RPMI8226 (cell line): Measurements from ENCODE around the gene EIF5AL1.
"Not testable (repeated sequence)": the region's sequence is repeated elsewhere in the genome, so short reads cannot be mapped to it uniquely, and the experiment has no call there.

ENCODE experiments used
- DNase-seq: peaks from one replicate; pipeline ENCODE4 v3.0.0-alpha.2; 2015

Gene EIF5AL1

DNA sequence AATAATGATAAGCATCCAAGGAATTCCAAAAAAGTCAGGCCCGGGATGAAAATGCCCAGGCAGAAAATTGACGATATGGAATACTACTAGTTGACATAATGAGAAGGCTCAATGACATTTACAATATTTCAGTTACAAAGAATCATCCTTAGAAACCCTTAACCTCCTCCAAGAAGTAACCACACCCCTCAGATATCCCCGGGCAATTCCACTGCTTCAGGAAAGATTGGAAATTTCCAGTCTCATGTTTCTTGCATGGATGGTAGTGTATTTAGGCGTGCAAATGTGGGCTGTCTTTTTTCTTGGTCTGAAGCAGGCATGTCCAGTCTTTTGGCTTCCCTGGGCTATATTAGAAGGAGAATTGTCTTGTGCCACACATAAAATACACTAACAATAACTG, 5.2 kb downstream of the EIF5AL1 start:
- not testable (repeated sequence) for DNase-seq

DNA sequence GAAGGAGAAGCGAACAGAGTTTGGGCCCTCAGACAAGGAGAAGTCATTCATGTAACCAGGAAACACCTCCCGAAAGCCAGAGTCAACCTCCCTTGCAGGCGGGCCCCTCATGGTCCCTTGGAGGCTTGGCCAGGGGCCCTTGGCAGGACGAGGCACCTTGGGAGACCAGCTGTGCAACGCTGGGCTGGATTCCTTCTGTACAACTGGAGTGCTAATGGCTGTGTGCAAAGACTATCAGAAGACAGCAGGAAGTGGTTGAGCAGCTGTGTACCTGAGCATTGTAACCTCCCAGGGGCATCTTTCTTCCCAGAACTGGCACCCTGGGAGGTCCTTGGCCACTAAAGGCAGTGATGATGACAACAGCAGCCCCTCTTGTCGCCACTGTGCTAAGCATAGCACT, 9.4 kb downstream of the EIF5AL1 start:
- DNase-seq, result not testable (repeated sequence)

DNA sequence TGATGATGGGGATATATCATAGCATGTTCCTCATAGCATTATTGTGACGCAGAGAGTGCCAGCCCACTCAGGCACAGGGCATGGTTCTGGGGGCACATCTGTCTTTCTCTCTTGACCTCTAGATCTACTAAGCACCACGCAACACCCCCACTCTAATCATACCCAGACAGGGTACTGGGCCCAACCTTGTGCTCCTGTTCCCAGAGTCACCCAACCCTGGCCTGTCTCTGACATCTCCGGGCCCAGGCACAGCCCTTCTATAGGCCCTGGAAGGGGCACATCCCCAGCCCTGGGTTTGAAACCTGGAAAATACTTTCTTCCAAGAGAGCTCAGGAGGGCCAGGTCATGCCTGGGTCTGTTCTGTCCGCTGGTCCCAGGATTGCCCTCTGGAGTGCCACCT, 10.1 kb downstream of the EIF5AL1 start:
- DNase-seq, result not testable (repeated sequence)

DNA sequence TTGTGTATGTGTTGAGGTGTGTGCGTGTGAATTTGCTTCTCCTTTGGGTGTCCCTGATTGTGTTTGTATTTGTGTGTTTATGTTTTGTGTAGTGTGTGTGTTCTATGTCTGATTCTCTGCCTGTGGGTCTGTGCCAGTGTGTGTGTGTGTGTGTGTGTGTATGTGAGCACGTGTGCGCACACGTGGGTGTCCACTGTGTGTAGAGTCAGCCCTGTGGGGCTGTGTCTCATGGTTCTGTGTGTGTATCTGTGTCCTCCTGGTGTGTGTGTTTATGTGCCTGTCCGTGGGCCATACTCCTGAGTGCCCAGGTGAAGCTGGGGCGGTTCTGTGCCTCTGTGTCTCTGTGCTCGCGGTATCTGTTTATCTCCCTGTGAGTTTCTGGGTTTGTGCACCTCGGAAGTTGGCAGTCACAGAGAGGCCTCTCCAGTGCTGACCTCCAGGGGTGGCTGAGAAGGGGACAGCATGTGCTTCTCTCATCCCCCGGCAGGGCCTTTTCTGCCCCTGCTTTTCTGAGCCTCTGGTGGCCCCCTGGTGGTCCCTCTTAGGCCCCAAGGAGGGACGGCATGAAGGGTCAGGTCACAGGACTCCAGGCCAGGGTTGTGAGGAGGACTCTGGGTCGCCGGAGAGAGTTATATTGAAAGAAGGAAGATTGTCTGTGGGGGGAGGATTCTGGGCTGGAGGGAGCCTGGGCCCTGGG, 11.0 kb downstream of the EIF5AL1 start:
- DNase-seq, result not testable (repeated sequence)

DNA sequence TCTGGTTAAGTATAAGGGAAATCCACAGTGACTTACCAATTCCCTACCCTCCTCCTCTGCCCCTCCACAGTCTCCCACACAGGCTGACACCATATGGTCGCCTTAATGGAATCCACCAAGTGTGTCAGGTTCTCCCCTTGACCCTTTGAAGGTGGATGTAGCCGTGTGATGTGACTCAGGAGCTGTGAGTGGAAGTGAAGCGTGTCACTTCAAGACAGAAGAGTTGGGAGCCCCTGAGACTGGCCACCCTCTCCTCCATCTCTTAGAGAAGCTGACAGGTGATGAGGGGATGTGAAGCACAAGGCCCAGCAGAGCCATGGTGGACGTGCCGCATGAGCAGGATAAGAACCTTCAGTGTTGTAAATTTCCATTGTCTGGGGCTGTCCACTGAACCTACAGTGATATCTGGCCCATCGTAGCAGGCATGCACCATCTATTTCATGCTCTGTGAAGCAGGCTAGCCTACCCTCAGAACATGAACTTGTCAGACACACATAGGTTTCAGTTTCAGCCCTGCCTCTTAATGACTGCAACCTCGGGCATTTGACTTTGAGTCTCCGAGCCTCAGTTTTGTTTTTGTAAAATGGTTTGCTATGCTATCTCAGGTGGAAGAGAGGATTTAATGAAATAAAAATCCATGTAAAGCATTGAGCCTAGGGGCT, 12.8 kb downstream of the EIF5AL1 start:
- DNase-seq, result not testable (repeated sequence)

DNA sequence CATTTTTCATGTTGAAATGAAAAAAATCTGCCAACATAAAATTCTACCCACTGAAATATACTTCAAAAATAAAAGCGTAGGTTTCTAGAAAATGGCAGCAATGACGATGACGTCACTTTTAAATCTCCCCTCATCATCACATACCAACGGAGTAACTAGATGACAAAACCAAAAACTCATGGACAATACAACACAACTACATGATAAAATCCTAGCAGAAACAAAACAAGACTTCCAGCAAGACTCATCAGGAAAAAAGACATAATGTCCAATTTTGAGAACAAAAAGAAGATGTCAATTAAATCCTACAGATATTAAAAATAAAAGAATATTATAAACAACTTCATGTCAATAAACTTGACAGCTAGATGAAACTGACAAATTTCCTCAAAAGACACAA, 15.9 kb downstream of the EIF5AL1 start:
- DNase-seq, result not testable (repeated sequence)

DNA sequence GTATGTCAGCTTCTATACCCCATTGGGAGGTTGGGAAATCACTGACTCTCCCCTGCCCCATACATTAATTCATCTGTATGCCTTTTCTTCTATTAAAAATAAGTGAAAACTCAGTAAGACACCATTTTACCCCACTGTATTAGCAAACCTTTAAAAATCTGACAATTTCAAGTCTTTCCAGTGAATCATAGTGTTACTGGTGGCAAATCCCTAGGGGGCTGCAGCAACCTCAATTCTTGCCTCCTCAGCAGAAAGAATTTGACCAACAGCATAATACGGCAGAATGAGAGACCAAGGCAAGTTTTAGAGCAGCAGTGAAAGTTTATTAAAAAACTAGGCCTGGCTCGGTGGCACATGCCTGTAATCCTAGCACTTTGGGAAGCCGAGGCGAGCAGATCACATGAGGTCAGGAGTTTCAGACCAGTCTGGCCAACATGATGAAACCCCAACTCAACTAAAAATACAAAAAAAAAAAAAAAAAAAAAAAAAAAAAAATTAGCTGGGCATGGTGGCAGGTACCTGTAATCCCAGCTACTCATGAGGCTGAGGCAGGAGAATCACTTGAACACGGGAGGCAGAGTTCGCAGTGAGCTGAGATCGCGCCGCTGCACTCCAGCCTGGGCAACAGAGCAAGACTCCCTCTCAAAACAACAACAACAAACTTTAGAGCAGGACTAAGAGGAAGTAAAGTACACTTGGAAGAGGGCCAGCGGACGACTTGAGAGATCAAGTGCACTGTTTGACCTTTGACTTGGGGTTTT, 21.0 kb downstream of the EIF5AL1 start:
- DNase-seq, result peak; percentile 15

DNA sequence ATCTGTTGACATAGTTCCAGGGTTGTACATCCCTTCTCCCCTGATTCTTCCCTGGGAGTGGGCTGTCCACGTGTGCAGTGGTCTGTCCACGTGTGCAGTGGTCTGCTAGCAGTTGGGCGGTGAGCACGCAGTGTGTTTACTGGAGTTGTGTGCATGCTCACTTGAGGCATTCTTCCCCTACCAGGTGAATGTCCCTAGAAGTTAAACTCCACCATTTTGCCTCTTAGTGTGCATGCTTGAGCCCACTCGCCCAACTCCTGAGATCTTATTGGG, 21.5 kb downstream of the EIF5AL1 start:
- DNase-seq, result not testable (repeated sequence)

DNA sequence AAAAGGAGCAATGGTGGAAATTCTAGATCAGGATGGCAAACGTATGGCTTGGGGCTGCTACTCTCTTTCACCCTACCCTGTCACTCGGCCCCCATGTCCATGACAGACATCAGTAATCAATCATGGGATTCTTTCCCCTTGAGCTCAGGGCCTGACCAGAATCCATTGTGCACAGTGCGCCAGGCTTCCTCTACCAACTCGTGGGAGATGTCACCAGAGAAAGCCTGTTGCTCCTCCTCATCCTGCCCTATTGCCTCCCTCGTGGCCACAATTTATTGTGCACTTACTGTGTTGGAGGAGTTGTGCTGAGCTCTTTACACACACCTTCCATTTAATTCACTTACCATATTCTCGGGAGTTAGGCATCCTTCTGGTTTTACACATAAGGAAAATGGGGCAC, 26.0 kb downstream of the EIF5AL1 start:
- DNase-seq, result not testable (repeated sequence)

DNA sequence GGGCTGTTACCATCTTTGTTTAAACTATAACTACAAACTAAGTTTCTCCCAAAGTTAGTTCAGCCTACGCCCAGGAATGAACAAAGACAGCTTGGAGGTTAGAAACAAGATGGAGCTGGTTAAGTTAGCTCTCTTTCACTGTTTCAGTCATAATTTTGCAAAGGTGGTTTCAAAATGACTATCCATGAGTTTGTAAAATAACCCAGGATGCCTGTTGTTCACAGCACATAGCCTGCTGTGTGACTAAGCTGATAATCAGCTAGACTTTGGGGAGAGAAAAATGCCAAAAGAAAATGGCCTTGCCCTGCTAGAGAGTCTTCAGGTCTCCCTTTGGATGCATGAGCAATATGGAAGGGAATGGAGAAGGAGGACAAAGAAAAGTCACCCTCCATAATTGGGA, 28.6 kb downstream of the EIF5AL1 start:
- not testable (repeated sequence) for DNase-seq

DNA sequence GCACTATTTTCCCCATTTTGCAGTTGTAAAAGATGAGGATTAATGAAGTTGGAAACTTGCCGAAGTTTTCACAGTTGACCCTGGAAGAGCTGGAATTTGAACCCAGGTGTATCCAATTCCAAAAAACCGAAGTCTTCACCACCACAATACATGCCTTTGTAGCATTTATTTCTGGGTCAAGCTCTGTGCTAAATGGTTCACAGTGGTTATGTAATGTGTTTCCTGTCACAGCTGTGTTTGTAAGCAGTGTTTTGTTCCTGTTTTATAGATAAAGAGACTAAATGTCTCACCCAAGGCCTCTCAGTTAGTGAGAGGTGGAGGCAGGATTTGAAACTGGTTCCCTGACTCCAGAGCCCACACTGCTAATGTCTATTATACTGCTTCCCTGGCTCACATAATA, 30.3 kb downstream of the EIF5AL1 start:
- DNase-seq, result no peak

DNA sequence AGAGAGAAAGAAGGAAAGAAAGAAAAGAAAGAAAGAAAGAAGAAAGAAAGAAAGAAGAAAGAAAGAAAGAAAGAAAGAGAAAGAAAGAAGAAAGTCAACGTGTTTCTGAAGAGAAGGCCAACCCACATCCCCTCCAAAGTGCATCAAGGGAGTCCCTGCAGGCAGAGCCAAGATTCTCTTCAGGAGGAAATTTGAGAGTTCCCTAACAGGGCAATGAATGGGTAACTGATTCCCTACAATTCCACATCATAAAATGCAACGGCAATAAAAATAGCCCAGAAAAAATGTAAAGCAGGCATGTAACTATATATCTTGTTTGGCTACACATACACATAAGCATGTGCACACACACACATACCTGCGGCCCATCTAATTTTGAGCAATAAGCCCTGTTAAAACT, 32.1 kb downstream of the EIF5AL1 start:
- not testable (repeated sequence) for DNase-seq

DNA sequence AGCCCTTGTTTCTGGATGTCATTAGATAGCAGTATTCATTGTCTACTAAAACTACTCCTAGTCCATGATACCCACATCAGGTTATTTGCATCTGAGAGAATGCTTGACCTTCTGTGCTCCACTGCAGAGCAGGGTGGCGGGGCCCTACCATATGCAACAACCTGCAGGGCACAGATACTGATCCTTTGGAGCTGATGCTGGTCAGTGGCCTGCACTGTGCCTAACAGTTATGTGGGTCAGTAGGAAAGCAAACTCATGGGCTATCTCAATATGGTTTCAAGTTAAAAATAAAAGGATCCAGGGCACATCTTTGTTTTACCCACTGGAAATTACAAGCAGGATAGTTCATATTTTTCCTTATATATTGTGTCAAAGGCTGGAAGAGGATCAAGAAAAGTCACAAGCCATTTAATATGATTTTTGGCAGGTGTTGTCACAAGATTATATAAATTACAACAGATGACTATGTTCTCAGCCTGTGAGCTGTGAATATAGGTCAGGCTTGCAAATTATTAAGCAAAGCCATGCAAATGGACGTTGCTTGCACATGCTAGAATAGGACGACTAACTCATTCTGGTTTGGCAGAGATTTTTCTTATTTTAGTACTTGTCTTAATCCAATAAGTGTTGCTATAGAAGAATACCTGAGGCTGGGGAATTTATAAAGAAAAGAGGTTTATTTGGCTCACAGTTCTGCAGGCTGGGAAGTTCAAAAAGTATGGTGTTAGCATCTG, 32.8 kb downstream of the EIF5AL1 start:
- not testable (repeated sequence) for DNase-seq

DNA sequence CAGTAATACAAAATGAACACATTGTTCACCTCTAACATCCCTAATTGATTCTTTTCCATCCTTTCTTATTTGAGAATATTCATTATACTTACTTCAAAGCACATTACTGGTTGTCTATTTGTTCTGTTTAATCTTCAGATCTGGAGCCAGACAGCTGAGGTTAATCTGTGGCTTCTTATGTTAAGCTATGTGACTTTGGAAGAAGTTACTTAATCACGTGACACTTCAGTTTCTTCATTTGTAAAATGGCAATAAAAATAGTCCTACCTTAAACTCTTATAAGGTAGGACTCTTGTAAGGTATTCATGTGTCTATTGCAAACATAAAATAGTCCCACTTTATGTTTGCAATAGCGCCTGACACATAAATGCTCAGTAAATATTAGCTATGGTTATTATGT, 34.8 kb downstream of the EIF5AL1 start:
- not testable (repeated sequence) for DNase-seq

DNA sequence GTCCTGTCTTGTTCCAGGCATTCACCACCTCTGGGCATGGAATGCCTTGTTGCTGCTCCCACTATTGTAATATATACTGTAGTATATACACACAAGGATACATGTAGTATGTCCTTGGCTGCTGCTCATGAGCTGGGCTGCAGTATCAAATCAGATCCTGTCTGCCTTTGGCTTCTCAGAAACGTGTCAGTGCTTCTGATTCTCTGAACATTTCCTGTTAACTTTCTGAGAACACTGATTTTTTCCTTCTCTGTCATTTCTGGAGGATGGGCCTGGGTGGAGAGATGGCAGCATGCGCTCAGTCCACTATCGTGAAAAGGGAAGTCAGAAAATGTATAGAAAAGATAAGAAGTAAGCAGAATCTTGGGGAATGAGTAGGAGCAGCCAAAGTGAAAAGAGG, 35.6 kb downstream of the EIF5AL1 start:
- no peak for DNase-seq

DNA sequence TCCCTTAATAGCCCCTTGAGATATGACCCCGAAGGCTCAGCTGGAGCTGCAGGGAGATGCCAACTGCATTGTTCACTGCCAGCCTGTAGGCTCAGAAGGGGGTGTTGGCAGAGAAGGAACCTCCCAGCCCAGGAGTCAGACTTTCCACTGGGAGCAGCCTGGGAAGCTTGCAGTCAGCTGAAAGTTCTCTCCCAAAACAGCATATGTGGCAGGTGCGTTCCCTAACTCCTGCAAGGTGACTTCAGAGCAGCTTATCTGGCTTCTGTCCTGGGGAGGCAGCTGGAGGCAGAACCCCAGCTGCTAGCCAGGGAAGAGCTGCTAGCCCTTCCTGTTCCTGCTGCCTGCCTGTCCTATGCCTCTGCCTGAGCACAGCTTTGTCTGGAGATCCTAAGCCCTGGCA, 39.8 kb downstream of the EIF5AL1 start:
- no peak for DNase-seq

DNA sequence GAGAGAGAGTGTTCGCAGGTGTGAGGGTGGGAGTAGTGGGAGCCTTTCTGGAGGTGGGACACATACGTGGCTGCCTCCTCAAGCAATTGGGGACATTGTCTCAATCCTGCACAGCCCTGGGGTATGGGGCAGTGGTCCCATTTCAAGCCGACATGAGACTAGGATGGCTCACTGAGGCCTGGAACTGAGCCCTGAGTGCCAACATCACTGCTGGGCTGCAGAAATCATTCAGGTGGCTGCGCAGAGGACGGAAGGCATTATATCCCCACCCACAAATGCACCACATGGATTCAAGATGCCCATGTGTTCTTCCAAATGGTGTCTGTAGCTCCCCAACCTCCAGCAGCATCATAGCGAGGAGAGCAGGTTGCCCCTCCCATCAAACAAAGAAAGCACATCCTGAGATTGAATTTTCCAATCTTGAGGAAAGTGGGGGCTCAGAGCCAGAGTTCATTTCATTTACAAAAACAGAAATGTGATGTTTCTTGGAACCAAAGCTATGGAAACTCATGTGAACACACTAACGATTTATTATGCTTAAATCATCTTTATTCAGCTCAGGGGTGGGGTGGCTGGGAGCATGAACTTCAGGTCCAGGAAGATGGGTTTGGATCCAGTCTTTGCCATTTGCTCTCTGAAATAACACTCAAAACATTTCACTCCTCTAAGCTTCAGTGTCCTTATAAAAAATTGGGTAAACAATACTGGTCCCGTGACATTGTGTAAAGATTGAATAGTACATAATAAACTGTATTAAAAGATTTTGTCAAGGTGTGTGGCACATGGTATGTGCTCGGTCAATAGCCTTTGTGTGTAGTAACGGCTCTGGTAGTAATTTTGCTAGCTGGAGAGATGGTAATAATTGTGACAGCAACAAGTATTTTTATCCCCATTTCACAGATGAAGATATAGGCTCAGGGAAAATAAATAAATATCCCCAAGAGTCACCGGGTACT, 43.3 kb downstream of the EIF5AL1 start:
- no peak for DNase-seq

DNA sequence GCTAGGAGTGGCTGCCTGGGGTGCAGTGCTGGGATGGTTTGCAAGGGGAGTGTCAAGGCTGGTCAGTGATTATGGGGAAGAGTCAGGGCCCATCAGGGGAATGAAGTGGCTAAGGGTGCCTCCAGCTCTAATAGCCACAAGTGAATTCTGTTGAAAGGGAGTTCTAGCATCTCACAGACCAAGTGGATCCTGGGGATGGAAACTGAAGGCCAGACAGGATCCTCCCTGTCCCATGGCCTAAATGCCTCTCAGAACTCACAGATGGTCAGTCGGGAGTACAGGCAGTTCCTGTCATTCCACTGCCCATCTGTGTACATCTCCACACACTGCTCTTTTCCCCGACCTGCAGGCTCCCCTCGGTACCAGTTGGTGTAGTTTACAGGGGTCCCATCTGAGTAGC, 44.6 kb downstream of the EIF5AL1 start:
- not testable (repeated sequence) for DNase-seq

DNA sequence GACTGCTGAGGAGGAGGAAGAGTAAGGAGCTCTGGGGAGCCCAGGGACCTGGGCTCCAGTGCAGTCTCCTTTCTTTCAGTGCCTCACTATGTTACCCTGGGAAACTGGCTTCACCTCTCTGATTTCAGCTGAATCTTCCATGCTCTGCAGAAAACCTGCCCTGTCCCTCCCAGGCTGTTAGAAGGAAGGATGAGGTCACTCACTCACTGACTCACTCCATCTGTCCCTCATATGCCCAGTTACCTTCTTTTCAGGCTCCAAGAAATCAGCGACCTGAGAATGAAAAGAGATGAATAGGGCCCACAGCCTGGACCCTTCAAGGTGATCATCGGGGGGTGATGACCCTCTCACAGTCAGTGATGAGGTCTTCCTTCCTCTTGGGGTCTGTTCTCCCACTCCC, 47.4 kb downstream of the EIF5AL1 start:
- DNase-seq, result no peak

DNA sequence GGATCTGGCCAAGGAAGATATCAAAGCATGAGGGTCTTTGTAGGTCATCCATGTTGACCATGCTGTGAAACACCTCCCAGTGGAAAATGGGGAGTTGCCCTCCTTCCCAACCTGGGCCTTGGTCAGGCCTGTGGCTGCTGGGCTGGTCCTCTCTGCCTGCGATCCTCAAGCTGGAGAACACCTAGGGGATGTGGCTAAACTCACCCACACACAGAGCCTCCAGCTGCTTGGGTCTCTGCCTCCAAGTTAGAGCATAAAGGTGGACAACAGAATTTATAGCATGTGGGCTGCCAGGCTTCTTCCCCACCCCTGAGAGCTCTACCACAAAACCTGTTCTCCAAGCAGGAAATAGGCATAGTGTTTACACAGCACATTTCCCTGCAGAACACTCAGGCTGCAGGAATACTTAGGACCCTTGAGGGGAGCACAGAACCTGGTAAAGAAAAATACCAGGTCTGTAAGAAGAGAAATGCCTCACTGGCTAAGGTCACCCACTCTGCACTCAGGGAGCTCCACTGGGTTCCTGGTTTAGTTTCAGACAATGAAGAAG, 47.9 kb downstream of the EIF5AL1 start, which contains the start of gene SFTPA2:
TSS of gene SFTPA2 (minus strand) at position 248 of the 550 bp plus-strand sequence. CDS start 924 bp downstream, outside the sequence.
- peak; percentile 12 for DNase-seq

DNA sequence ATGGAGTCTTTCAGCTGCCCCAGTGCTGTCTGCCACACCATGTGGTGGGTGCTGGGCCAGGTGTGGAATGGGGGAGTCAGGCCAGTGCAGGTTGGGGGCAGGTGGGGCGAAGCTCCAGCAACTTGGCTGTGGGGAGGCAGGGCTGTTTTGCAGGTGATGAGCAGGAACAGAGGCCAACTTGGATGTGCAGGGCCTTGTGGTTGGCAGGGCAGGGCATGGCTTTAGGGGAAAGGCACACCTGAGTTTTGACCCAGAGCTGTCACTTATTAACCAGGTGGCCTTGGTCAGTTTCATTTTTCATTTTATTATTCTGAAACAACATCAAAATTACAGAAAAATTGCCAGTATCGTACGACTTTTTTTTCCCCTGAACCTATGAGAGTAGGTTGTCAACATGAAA, 48.9 kb downstream of the EIF5AL1 start:
- DNase-seq, result peak; percentile 54
